GM23248 (cell line): ENCODE results near the gene PRSS16.

Experiments
- EZH2 ChIP-seq: fragments of 200-600 bp; sonication (generic); IDR thresholded peaks from 2 replicates; pipeline ENCODE4 v1.6.1; 2018; ENCODE audit warnings: antibody characterized with exemption, mild to moderate bottlenecking; ENCODE audit not compliant: insufficient read depth, poor library complexity, severe bottlenecking
- EZH2phosphoT487 ChIP-seq: fragments of 200-600 bp; sonication (generic); IDR thresholded peaks from 2 replicates; pipeline ENCODE4 v1.6.1; 2018; ENCODE audit warnings: antibody characterized with exemption, moderate library complexity, mild to moderate bottlenecking, low read depth; ENCODE audit not compliant: insufficient read depth

- TF ChIP-seq EZH2, result no peak
- TF ChIP-seq EZH2phosphoT487, result no peak
Observed at GRCh38 chr6:27209196-27209595, 38.3 kb upstream of the PRSS16 start.
